Gastroesophageal sphincter (tissue), 4 donors: Measurements from ENCODE around the gene STRN4. TPM values are rescaled to one million over a fixed set of nuclear protein-coding genes. Genes with fewer than 3 reads are reported as not detected.
A peak's percentile ranks its signal among the peaks of the same experiment; 100 is the strongest.

Experiments used
- ATAC-seq: fragments of 150-250 bp; one replicate; pipeline ENCODE4 v1.9.1; 2016; ENCODE audit warnings: mild to moderate bottlenecking, moderate library complexity
- H3K27ac ChIP-seq, 4 donors: fragments of 200-600 bp; sonication (generic) in 3 of 4; 1 replicate in 3 of 4; 2 replicates in 1 of 4; pipeline ENCODE4 v1.5.1; 2016 to 2019
- H3K27me3 ChIP-seq: fragments of 200-600 bp; sonication (generic); one replicate; pipeline ENCODE4 v1.5.1; 2019
- H3K36me3 ChIP-seq, 2 donors: fragments of 200-600 bp; sonication (generic); one replicate each; pipeline ENCODE4 v1.5.1; 2019; ENCODE audit warnings: control low read depth in 1 of 2
- H3K4me1 ChIP-seq, 3 donors: fragments of 200-600 bp; sonication (generic); 1 replicate in 2 of 3; 2 replicates in 1 of 3; pipeline ENCODE4 v1.5.1; 2016 to 2019; ENCODE audit warnings: control low read depth in 2 of 3
- H3K4me3 ChIP-seq, 2 donors: fragments of 200-600 bp; sonication (generic); one replicate each; pipeline ENCODE4 v1.5.1; 2019; ENCODE audit warnings: mild to moderate bottlenecking in 1 of 2, moderate library complexity in 1 of 2
- H3K9me3 ChIP-seq, 3 donors: fragments of 200-600 bp; sonication (generic); one replicate each; pipeline ENCODE4 v1.5.1; 2017 to 2019; ENCODE audit warnings: control low read depth in 2 of 3
- CTCF ChIP-seq, 4 experiments: fragments of 200-600 bp in 2 of 4; fragments of 450-650 bp in 2 of 4; sonication (generic) in 1 of 4; IDR thresholded peaks; one replicate each; pipeline ENCODE4 v1.5.1; 2017 to 2019; ENCODE audit warnings: antibody characterized with exemption in 4 of 4, mild to moderate bottlenecking in 2 of 4, moderate library complexity in 2 of 4
- EP300 ChIP-seq: sonication (generic); formaldehyde crosslinking; IDR thresholded peaks from one replicate; pipeline ENCODE4 v1.6.1; 2017; ENCODE audit warnings: antibody characterized with exemption, mild to moderate bottlenecking
- POLR2A ChIP-seq, 2 donors: fragments of 450-650 bp; IDR thresholded peaks; one replicate each; pipeline ENCODE4 v1.6.1; 2017; ENCODE audit warnings: antibody characterized with exemption in 2 of 2, mild to moderate bottlenecking in 2 of 2, moderate library complexity in 1 of 2
- POLR2AphosphoS5 ChIP-seq: sonication (generic); formaldehyde crosslinking; IDR thresholded peaks from one replicate; pipeline ENCODE4 v1.6.1; 2017; ENCODE audit warnings: antibody characterized with exemption
- WGBS, 2 donors: methylation state at CpG; one replicate each; pipeline ENCODE4 v1.1.5; 2018; ENCODE audit warnings: low coverage in 1 of 2; 5-methylcytosine and 5-hydroxymethylcytosine counted together
- total RNA-seq, 4 donors: library from RNA; depleted of rRNA; stranded (reverse); fragments of >200 nt; gene quantifications; one replicate each; pipeline ENCODE4 v1.1.0, GENCODE V29; 2016

The STRN4 gene
- total RNA-seq, 4 donors from 2014 or later, result 64.6 to 109 (median 90.4) TPM

DNA sequence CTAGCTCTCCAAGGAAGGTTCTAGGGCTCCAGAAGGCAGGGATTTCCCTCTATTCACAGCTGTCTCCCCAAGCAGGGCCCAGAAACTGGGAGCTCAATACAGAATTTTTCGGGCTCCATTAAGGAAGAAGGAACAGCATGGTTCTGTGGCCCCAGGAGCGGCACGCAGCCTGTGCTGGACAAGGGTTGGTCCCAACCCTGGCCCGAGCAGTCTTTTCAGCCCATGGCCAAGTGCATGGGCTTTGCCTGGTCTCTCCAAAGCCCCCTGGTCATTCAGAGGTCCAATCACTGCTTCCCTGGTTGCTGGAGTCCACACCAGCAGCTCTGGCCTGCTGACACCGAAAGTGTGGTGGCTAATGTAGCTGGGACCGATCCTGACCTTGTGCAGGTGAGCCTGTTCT lies 22.8 kb downstream of the STRN4 start:
- peaks cover 0 to 33% (median 5%) of the 10 kb centered on the region in 3 donors for H3K4me1 ChIP-seq
- H3K27me3 ChIP-seq, result no peaks in the 10 kb centered on the region
- H3K4me3 ChIP-seq, result no peak overlapping the region
- peaks cover 0 to 92% of the 10 kb centered on the region in 2 donors for H3K36me3 ChIP-seq
- no peak overlapping the region for H3K27ac ChIP-seq
- TF ChIP-seq POLR2A (IDR thresholded peaks at IDR 0.05), result no peak
- no peak for TF ChIP-seq POLR2AphosphoS5
- TF ChIP-seq CTCF (IDR thresholded peaks at IDR 0.05), result no peak
- TF ChIP-seq EP300, result no peak
- 100% methylated on average over 1 of the region's 6 CpGs; no CpG with 5 or more reads in 1 of the 2 donors for WGBS, 2 donors
- H3K9me3 ChIP-seq, result no peaks in the 10 kb centered on the region
- no peak for ATAC-seq

DNA sequence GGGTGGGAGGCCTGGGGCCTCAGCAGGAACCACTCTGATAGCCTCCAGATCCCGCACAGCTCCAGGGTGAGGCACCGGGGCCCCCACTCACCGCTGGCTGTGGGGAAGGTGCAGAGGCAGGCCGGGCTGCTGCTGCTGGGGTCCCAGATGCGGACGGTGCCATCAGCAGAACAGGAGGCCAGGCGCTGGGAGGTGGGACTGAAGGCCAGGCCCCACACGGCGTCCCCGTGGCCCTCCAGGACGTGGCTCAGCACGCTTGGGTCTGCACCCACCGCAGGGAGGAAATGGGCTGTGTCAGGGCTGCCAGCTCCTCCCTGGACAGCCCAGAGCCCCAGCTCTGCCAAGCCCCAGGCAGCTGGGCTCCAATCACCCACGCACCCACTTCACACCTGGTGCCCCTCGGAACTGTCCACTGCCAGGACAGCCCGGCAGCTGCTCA lies 23.2 kb downstream of the STRN4 start:
- Histone ChIP-seq H3K4me3 (no peak overlapping the region), H3K4me1 (peaks cover 0 to 33% (median 8%) of the 10 kb centered on the region in 3 donors), H3K27me3 (no peaks in the 10 kb centered on the region), H3K27ac (peak overlapping the region in 1 of 4 donors; percentile 12), H3K36me3 (peaks cover 0 to 88% of the 10 kb centered on the region in 2 donors), H3K9me3 (no peaks in the 10 kb centered on the region)
- no CpG with 5 or more reads among the region's 16 CpGs for WGBS, 2 donors
- TF ChIP-seq POLR2A (IDR thresholded peaks at IDR 0.05) (no peak), EP300 (no peak), POLR2AphosphoS5 (no peak), CTCF (IDR thresholded peaks at IDR 0.05) (no peak)
- ATAC-seq, result no peak

DNA sequence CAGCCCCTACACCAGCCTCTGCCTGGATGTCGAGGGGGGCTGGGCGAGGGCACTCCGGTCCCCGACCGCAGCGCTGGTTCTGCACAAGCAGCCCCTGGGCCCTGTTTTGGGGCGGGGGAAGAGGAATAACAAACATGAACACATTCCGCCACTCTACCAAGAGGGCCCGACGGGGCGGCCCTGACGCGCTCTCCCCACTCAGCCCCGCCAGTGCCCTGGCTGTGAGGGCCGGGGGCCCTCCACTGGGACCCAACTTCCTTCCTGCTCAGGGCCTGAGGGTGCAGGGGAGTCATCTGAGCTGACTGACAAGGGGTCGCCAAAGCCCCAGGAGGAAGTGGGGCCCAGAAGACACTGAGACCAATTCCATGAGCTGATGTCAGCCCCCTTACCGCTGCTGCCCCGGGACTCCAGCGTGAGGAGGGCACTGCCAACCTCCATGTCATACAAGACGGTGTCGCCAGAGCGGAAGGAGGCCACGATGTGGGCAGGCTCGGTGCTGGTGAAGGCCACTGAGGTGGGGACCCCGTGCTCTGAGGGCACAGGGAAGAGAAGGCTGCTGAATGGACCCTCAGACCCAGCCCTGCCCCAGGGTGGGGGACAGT lies 23.7 kb downstream of the STRN4 start:
- Histone ChIP-seq H3K27ac (peak overlapping the region in 1 of 4 donors; percentile 12), H3K27me3 (no peaks in the 10 kb centered on the region), H3K4me1 (peaks cover 0 to 33% (median 13%) of the 10 kb centered on the region in 3 donors), H3K4me3 (no peak overlapping the region), H3K9me3 (no peaks in the 10 kb centered on the region), H3K36me3 (peaks cover 0 to 83% of the 10 kb centered on the region in 2 donors)
- no peak for ATAC-seq
- WGBS, 2 donors, result no CpG with 5 or more reads among the region's 25 CpGs
- no peak for TF ChIP-seq EP300
- TF ChIP-seq CTCF (IDR thresholded peaks at IDR 0.05), result no peak
- TF ChIP-seq POLR2AphosphoS5, result no peak
- TF ChIP-seq POLR2A (IDR thresholded peaks at IDR 0.05), result no peak

GRCh38 chr19:46722004-46722380 lies 24.3 kb downstream of the STRN4 start:
- Histone ChIP-seq H3K27ac (no peak overlapping the region), H3K9me3 (no peaks in the 10 kb centered on the region), H3K4me3 (no peak overlapping the region), H3K36me3 (peaks cover 0 to 78% of the 10 kb centered on the region in 2 donors), H3K27me3 (no peaks in the 10 kb centered on the region), H3K4me1 (peaks cover 0 to 32% (median 12%) of the 10 kb centered on the region in 3 donors)
- no peak for ATAC-seq
- TF ChIP-seq POLR2AphosphoS5, result no peak
- no peak for TF ChIP-seq CTCF (IDR thresholded peaks at IDR 0.05)
- TF ChIP-seq POLR2A (IDR thresholded peaks at IDR 0.05), result no peak
- TF ChIP-seq EP300, result no peak
- 60% methylated on average over 1 of the region's 17 CpGs; no CpG with 5 or more reads in 1 of the 2 donors for WGBS, 2 donors
